ENCODE data around the gene ZNF467. TPM values are rescaled to one million over a fixed set of nuclear protein-coding genes. Genes with fewer than 3 reads are reported as not detected.

Gene ZNF467
- total and polyA plus RNA-seq, 2 donors (not counting 3 experiments of a cell fraction or from before 2014, with no cell fraction given), result 4.2 to 8.9 TPM

- no peaks in the 10 kb centered on the region for H3K36me3 ChIP-seq (ENCODE audit: control insufficient read depth in 2 of 2, extremely low read depth in 1 of 2, insufficient read depth in 2 of 2, low read length in 2 of 2)
- H3K4me3 ChIP-seq (replicated peaks in 1 of 3; ENCODE audit: insufficient read depth in 1 of 3, low read depth in 1 of 3, low read length in 3 of 3), result no peak overlapping the region
- no peak overlapping the region for H3K4me2 ChIP-seq (ENCODE audit: insufficient read depth, low read length)
- intact Hi-C loops (cut with micrococcal nuclease) (no loop called here), dilution Hi-C loops (cut with MboI; ENCODE audit: extremely low pct_ligation_motif_present, low sequenced_read_pairs) (no loop called here)
- no peak for FAIRE-seq
- no peak overlapping the region for H3K27ac ChIP-seq (ENCODE audit: insufficient read depth, low read depth, low read length)
- no peaks in the 10 kb centered on the region for H3K4me1 ChIP-seq (ENCODE audit: control insufficient read depth, extremely low read depth, insufficient read depth, low read length)
- ChIA-PET POLR2A (no interaction called here), CTCF (interaction anchor here (0.9 to 2.2 kb wide), 2 partner anchors 54 to 122 kb away, joined by 4 to 6 read pairs; partner anchors contain the start of gene ZNF862)
- H3K79me2 ChIP-seq (ENCODE audit: control insufficient read depth, insufficient read depth, low read length), result no peaks in the 10 kb centered on the region
- H3K9me3 ChIP-seq (replicated peaks; ENCODE audit: control insufficient read depth, insufficient read depth, low read length), result no peaks in the 10 kb centered on the region
- no TSS peak for BruUV-seq (replicated peaks)
- H3K9me1 ChIP-seq (replicated peaks; ENCODE audit: control insufficient read depth, extremely low read depth, insufficient read depth, low read length), result no peaks in the 10 kb centered on the region
- DNase-seq (ENCODE audit: low read depth, low spot score), result no peak
- H4K20me1 ChIP-seq (replicated peaks; ENCODE audit: control insufficient read depth, extremely low read depth, insufficient read depth, low read length), result no peaks in the 10 kb centered on the region
- H3K9ac ChIP-seq (replicated peaks; ENCODE audit: extremely low read depth, insufficient read depth, low read length), result no peak overlapping the region
- TF ChIP-seq GATA2 (IDR thresholded peaks at IDR 0.05; ENCODE audit: insufficient read depth, insufficient read length, low read depth, low read length) (no peak), POLR2AphosphoS5 (IDR thresholded peaks at IDR 0.05; ENCODE audit: insufficient read depth, low read depth, low read length) (no peak), MAX (IDR thresholded peaks at IDR 0.05; ENCODE audit: insufficient read depth, insufficient read length) (no peak), FOS (IDR thresholded peaks at IDR 0.05; ENCODE audit: borderline replicate concordance, insufficient read depth, low read length) (no peak), EZH2 (IDR thresholded peaks at IDR 0.05; ENCODE audit: borderline replicate concordance, low read depth, low read length, severe bottlenecking) (no peak), POLR2A (IDR thresholded peaks at IDR 0.05; ENCODE audit: low read depth, low read length) (no peak), MYC (IDR thresholded peaks at IDR 0.05; ENCODE audit: low read depth, low read length) (no peak), JUN (IDR thresholded peaks at IDR 0.05; ENCODE audit: borderline replicate concordance, insufficient read depth, insufficient read length, low read depth) (no peak)
- TF ChIP-seq, protein P1, sequence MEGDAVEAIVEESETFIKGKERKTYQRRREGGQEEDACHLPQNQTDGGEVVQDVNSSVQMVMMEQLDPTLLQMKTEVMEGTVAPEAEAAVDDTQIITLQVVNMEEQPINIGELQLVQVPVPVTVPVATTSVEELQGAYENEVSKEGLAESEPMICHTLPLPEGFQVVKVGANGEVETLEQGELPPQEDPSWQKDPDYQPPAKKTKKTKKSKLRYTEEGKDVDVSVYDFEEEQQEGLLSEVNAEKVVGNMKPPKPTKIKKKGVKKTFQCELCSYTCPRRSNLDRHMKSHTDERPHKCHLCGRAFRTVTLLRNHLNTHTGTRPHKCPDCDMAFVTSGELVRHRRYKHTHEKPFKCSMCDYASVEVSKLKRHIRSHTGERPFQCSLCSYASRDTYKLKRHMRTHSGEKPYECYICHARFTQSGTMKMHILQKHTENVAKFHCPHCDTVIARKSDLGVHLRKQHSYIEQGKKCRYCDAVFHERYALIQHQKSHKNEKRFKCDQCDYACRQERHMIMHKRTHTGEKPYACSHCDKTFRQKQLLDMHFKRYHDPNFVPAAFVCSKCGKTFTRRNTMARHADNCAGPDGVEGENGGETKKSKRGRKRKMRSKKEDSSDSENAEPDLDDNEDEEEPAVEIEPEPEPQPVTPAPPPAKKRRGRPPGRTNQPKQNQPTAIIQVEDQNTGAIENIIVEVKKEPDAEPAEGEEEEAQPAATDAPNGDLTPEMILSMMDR (IDR thresholded peaks at IDR 0.05; ENCODE audit: extremely low read depth in 1 of 2, insufficient read depth in 1 of 2, low read depth in 1 of 2, low read length in 2 of 2), result no peak
- H2AFZ ChIP-seq (ENCODE audit: low read depth, low read length), result no peak overlapping the region
- H3K27me3 ChIP-seq (ENCODE audit: control insufficient read depth in 2 of 2, insufficient read depth in 2 of 2, low read length in 2 of 2), result peaks cover 0 to 2% of the 10 kb centered on the region in 2 experiments
These were observed 10.8 kb upstream of the ZNF467 start for GRCh38 chr7:149784251-149784608.

Data from endothelial cell of umbilical vein (primary cell).